Measurements from ENCODE around the gene HTRA1. TPM values are rescaled to one million over a fixed set of nuclear protein-coding genes. Genes with fewer than 3 reads are reported as not detected.

HTRA1 gene
- total and polyA plus RNA-seq, 2 of the 4 experiments (the other 2 are of a cell fraction): 28.5 to 108 TPM

DNA sequence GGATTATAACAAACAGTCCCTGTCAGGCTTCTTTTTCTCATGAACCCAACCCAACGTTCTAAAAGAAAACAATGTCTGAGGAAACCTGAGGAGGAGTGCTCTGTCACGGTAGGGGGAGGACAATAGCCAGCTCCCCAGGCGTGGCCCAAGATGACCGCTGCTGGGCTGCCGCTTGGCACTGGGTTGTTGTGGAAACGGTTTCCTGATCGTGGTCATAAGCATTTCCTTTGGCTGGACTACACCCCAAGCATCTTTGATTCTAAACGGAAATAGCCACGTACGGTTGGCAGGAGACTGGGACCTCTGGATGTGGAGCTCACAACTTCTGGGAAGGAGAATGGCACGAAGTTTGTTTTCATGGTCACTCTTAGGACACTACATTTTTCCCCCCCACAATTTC lies 68.8 kb downstream of the HTRA1 start:
- Histone ChIP-seq H3K79me1 (ENCODE audit: low read depth in 1 of 2, low read length in 2 of 2) (no peaks in the 10 kb centered on the region), H3K9ac (ENCODE audit: low read depth, low read length) (no peak overlapping the region), H3K4me2 (ENCODE audit: low read depth, low read length) (no peak overlapping the region), H2BK120ac (ENCODE audit: low read depth, low read length) (no peak overlapping the region), H3K9me3 (ENCODE audit: control insufficient read depth, insufficient read depth, low read length) (no peaks in the 10 kb centered on the region), H3K27me3 (ENCODE audit: control insufficient read depth, insufficient read depth, low read length) (peaks cover 11% of the 10 kb centered on the region), H3K9me1 (ENCODE audit: insufficient read depth, low read length) (no peaks in the 10 kb centered on the region), H4K91ac (ENCODE audit: insufficient read depth, low read depth, low read length) (no peak overlapping the region), H2BK15ac (ENCODE audit: low read depth, low read length) (no peak overlapping the region), H3K36me3 (ENCODE audit: control insufficient read depth, insufficient read depth, low read length) (no peaks in the 10 kb centered on the region), H3K4me1 (ENCODE audit: control insufficient read depth, insufficient read depth, low read length) (no peaks in the 10 kb centered on the region), H2AK5ac (ENCODE audit: low read depth, low read length) (no peak overlapping the region), H2AK9ac (replicated peaks; ENCODE audit: low read depth, low read length, poor library complexity) (no peak overlapping the region), H4K8ac (ENCODE audit: low read depth in 2 of 2, low read length in 2 of 2) (no peak overlapping the region), H2BK5ac (ENCODE audit: low read depth, low read length, poor library complexity, severe bottlenecking) (no peak overlapping the region), H4K5ac (ENCODE audit: low read depth, low read length) (no peak overlapping the region), H3K27ac (ENCODE audit: insufficient read depth, low read length) (no peak overlapping the region), H2BK20ac (ENCODE audit: low read depth, low read length) (no peak overlapping the region), H3K14ac (replicated peaks; ENCODE audit: low read depth, low read length) (no peak overlapping the region), H3K4me3 (ENCODE audit: insufficient read depth, low read depth, low read length) (no peak overlapping the region), H4K20me1 (ENCODE audit: insufficient read depth, low read length) (no peaks in the 10 kb centered on the region), H3K56ac (ENCODE audit: extremely low read depth, insufficient read depth, low read length) (no peak overlapping the region), H3K18ac (ENCODE audit: low read depth, low read length) (no peak overlapping the region), H3K23ac (ENCODE audit: low read depth, low read length) (no peak overlapping the region), H2AFZ (replicated peaks; ENCODE audit: low read length, poor library complexity) (no peak overlapping the region), H3K4ac (ENCODE audit: low read depth, low read length) (no peak overlapping the region)
- intact Hi-C loops (cut with micrococcal nuclease) (no loop called here), dilution Hi-C loops (cut with HindIII; ENCODE audit: low sequenced_read_pairs, unreplicated experiment) (no loop called here), in situ Hi-C loops (cut with MboI; ENCODE audit: low sequenced_read_pairs) (no loop called here)
- 82% methylated on average over 5 of the region's 11 CpGs; no CpG with 5 or more reads in 1 of the 2 experiments for WGBS, 2 experiments (ENCODE audit: extremely low coverage in 2 of 2, insufficient read length in 1 of 2)
- CTCF ChIA-PET: no interaction called here
- DNase-seq (no peak), ATAC-seq (ENCODE audit: low read depth) (no peak)
- POLR2A ChIA-PET (ENCODE audit: unreplicated experiment): no interaction called here
- BruUV-seq (replicated peaks): no TSS peak
- TF ChIP-seq MAFK (IDR thresholded peaks at IDR 0.05; ENCODE audit: low read depth, low read length): no peak
- no peak for TF ChIP-seq MAZ (IDR thresholded peaks at IDR 0.05; ENCODE audit: borderline replicate concordance, low read depth, low read length)
- TF ChIP-seq, protein P1, sequence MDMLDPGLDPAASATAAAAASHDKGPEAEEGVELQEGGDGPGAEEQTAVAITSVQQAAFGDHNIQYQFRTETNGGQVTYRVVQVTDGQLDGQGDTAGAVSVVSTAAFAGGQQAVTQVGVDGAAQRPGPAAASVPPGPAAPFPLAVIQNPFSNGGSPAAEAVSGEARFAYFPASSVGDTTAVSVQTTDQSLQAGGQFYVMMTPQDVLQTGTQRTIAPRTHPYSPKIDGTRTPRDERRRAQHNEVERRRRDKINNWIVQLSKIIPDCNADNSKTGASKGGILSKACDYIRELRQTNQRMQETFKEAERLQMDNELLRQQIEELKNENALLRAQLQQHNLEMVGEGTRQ (IDR thresholded peaks at IDR 0.05; ENCODE audit: low read depth, low read length): no peak

Data from IMR-90 (cell line).